Measurements from ENCODE around the gene CEP78. TPM values are rescaled to one million over a fixed set of nuclear protein-coding genes. Genes with fewer than 3 reads are reported as not detected.

The CEP78 gene
- total RNA-seq, 1 donor, result 16.6 TPM

GRCh38 chr9:78207319-78207718 is 28.6 kb upstream of the CEP78 start:
- no peaks in the 10 kb centered on the region for H3K9me3 ChIP-seq (ENCODE audit: low read depth, low read length)
- H3K27ac ChIP-seq (ENCODE audit: low read depth, low read length), result no peak overlapping the region
- TF ChIP-seq CTCF (IDR thresholded peaks at IDR 0.05; ENCODE audit: extremely low read depth, low read depth, low read length), result no peak
- no peak overlapping the region for H3K4me3 ChIP-seq (ENCODE audit: insufficient read depth, low read length)
- no peak for DNase-seq (ENCODE audit: insufficient read length, low spot score, missing footprints)
- no peak overlapping the region for H2AFZ ChIP-seq (ENCODE audit: low read length)
- H3K79me2 ChIP-seq (ENCODE audit: insufficient read depth, low read length), result no peaks in the 10 kb centered on the region
- H3K4me2 ChIP-seq (ENCODE audit: insufficient read depth, low read length), result no peak overlapping the region
- H4K20me1 ChIP-seq (ENCODE audit: insufficient read depth, low read length), result no peaks in the 10 kb centered on the region
- H3K4me1 ChIP-seq (ENCODE audit: insufficient read depth, low read length), result no peaks in the 10 kb centered on the region
- no peaks in the 10 kb centered on the region for H3K27me3 ChIP-seq (ENCODE audit: insufficient read depth, low read length)
- H3K36me3 ChIP-seq (ENCODE audit: insufficient read depth, low read length), result no peaks in the 10 kb centered on the region

- Histone ChIP-seq H3K36me3 (ENCODE audit: insufficient read depth, low read length) (no peaks in the 10 kb centered on the region), H3K27me3 (ENCODE audit: insufficient read depth, low read length) (no peaks in the 10 kb centered on the region), H3K4me3 (ENCODE audit: insufficient read depth, low read length) (no peak overlapping the region), H3K4me1 (ENCODE audit: insufficient read depth, low read length) (no peaks in the 10 kb centered on the region), H4K20me1 (ENCODE audit: insufficient read depth, low read length) (no peaks in the 10 kb centered on the region), H3K27ac (ENCODE audit: low read depth, low read length) (no peak overlapping the region), H3K9me3 (ENCODE audit: low read depth, low read length) (no peaks in the 10 kb centered on the region), H3K4me2 (ENCODE audit: insufficient read depth, low read length) (no peak overlapping the region), H2AFZ (ENCODE audit: low read length) (no peak overlapping the region), H3K79me2 (ENCODE audit: insufficient read depth, low read length) (no peaks in the 10 kb centered on the region)
- no peak for DNase-seq (ENCODE audit: insufficient read length, low spot score, missing footprints)
- TF ChIP-seq CTCF (IDR thresholded peaks at IDR 0.05; ENCODE audit: extremely low read depth, low read depth, low read length), result no peak
Observed at GRCh38 chr9:78207901-78208300, 28.0 kb upstream of the CEP78 start.

- no peak for TF ChIP-seq CTCF (IDR thresholded peaks at IDR 0.05; ENCODE audit: extremely low read depth, low read depth, low read length)
- Histone ChIP-seq H3K4me3 (ENCODE audit: insufficient read depth, low read length) (no peak overlapping the region), H3K27ac (ENCODE audit: low read depth, low read length) (no peak overlapping the region), H3K36me3 (ENCODE audit: insufficient read depth, low read length) (no peaks in the 10 kb centered on the region), H3K4me2 (ENCODE audit: insufficient read depth, low read length) (no peak overlapping the region), H3K4me1 (ENCODE audit: insufficient read depth, low read length) (peaks cover 4% of the 10 kb centered on the region), H3K9me3 (ENCODE audit: low read depth, low read length) (no peaks in the 10 kb centered on the region), H3K27me3 (ENCODE audit: insufficient read depth, low read length) (no peaks in the 10 kb centered on the region), H3K79me2 (ENCODE audit: insufficient read depth, low read length) (no peaks in the 10 kb centered on the region), H2AFZ (ENCODE audit: low read length) (no peak overlapping the region), H4K20me1 (ENCODE audit: insufficient read depth, low read length) (no peaks in the 10 kb centered on the region)
- no peak for DNase-seq (ENCODE audit: insufficient read length, low spot score, missing footprints)
Observed at GRCh38 chr9:78209127-78209526, 26.7 kb upstream of the CEP78 start.

DNA sequence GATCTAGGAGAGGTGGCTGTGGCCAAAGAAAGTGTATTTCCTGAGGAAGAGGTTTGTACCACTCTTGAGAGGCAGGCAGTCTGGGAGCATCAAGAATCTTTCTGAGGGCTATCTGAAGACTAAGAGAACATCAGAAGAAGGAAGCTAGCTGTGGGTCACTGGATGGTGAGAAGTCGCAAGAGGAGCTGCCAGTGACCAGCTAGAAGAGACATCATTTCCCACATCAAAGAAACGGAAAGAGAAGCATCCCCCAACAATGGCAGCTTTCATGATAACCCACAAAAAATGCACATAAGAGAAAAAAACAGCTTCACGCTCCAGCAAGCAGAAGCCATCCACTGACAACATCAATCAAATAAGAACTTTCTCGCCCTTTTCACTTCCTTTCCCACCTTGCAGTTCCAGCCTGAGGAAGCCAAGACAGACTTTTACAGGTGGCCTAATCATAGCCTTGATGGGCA is 25.0 kb upstream of the CEP78 start:
- no peaks in the 10 kb centered on the region for H3K79me2 ChIP-seq (ENCODE audit: insufficient read depth, low read length)
- no peak overlapping the region for H3K4me2 ChIP-seq (ENCODE audit: insufficient read depth, low read length)
- TF ChIP-seq CTCF (IDR thresholded peaks at IDR 0.05; ENCODE audit: extremely low read depth, low read depth, low read length), result no peak
- no peak for DNase-seq (ENCODE audit: insufficient read length, low spot score, missing footprints)
- H3K27ac ChIP-seq (ENCODE audit: low read depth, low read length), result no peak overlapping the region
- H2AFZ ChIP-seq (ENCODE audit: low read length), result no peak overlapping the region
- no peaks in the 10 kb centered on the region for H3K27me3 ChIP-seq (ENCODE audit: insufficient read depth, low read length)
- H3K9me3 ChIP-seq (ENCODE audit: low read depth, low read length), result no peaks in the 10 kb centered on the region
- H4K20me1 ChIP-seq (ENCODE audit: insufficient read depth, low read length), result no peaks in the 10 kb centered on the region
- H3K4me3 ChIP-seq (ENCODE audit: insufficient read depth, low read length), result no peak overlapping the region
- H3K4me1 ChIP-seq (ENCODE audit: insufficient read depth, low read length), result peaks cover 7% of the 10 kb centered on the region
- H3K36me3 ChIP-seq (ENCODE audit: insufficient read depth, low read length), result no peaks in the 10 kb centered on the region

All from osteoblast (primary cell).